Ovary (tissue), 3 donors: Measurements from ENCODE around the gene ATAD3C.

Experiments used
- CTCF ChIP-seq, 3 donors: fragments of 450-650 bp in 2 of 3; fragments of 200-600 bp in 1 of 3; IDR thresholded peaks; one replicate each; pipeline versions ENCODE4 v1.5.1 to v1.8.0; 2016 to 2022; ENCODE audit warnings: antibody characterized with exemption in 3 of 3, mild to moderate bottlenecking in 1 of 3
- EP300 ChIP-seq: sonication (generic); formaldehyde crosslinking; IDR thresholded peaks from one replicate; pipeline ENCODE4 v1.6.1; 2017; ENCODE audit warnings: antibody characterized with exemption
- POLR2A ChIP-seq: fragments of 450-650 bp; IDR thresholded peaks from one replicate; pipeline ENCODE4 v1.6.1; 2017; ENCODE audit warnings: antibody characterized with exemption, mild to moderate bottlenecking, moderate library complexity
- donor health status: DM: no; HTN: no; CAD: no.

DNA sequence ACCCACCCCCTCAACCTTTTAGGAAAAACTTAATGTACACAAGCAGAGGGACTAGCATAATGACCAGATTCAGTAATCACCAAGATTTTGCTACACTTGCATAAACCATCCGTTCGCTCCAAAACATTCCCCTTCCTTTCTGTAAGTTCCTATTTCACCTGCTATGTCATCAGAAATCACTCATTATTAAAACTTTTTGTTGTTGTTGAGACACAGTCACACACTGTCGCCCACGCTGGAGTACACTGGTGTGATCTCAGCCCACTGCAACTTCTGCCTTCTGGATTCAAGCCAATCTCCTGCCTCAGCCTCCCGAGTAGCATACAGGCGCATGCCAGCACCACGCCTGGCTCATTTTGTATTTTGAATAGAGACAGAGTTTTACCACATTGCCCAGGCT, 45.8 kb upstream of the ATAD3C start:
- no peak for TF ChIP-seq POLR2A
- TF ChIP-seq CTCF (IDR thresholded peaks at IDR 0.05): no peak
- no peak for TF ChIP-seq EP300
